GM12865 (cell line): Measurements from ENCODE around the gene FLG.

Source experiments
- DNase-seq: peaks from one replicate; pipeline ENCODE4 v3.0.0; 2010; ENCODE audit warnings: low read depth
- H3K4me3 ChIP-seq: 2 replicates; pipeline ENCODE4 v1.5.1; 2011; ENCODE audit warnings: mild to moderate bottlenecking, low read depth, low read length, control low read depth
- TF ChIP-seq, protein P1 (sequence below): IDR thresholded peaks from 2 replicates; pipeline ENCODE4 v1.5.1; 2011; ENCODE audit warnings: low read length, control low read depth, low read depth, inconsistent platforms; ENCODE audit not compliant: insufficient read depth; ENCODE audit errors: missing control alignments

FLG gene

GRCh38 chr1:152348447-152348846 is 23.4 kb upstream of the FLG start:
- no peak overlapping the region for H3K4me3 ChIP-seq
- TF ChIP-seq, protein P1, sequence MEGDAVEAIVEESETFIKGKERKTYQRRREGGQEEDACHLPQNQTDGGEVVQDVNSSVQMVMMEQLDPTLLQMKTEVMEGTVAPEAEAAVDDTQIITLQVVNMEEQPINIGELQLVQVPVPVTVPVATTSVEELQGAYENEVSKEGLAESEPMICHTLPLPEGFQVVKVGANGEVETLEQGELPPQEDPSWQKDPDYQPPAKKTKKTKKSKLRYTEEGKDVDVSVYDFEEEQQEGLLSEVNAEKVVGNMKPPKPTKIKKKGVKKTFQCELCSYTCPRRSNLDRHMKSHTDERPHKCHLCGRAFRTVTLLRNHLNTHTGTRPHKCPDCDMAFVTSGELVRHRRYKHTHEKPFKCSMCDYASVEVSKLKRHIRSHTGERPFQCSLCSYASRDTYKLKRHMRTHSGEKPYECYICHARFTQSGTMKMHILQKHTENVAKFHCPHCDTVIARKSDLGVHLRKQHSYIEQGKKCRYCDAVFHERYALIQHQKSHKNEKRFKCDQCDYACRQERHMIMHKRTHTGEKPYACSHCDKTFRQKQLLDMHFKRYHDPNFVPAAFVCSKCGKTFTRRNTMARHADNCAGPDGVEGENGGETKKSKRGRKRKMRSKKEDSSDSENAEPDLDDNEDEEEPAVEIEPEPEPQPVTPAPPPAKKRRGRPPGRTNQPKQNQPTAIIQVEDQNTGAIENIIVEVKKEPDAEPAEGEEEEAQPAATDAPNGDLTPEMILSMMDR, result peak; percentile 3
- peak; percentile 5 for DNase-seq

GRCh38 chr1:152347116-152347728 is 22.2 kb upstream of the FLG start:
- DNase-seq, result peak; percentile 69
- TF ChIP-seq, protein P1, result peak; percentile 87
- no peak overlapping the region for H3K4me3 ChIP-seq

- no peak overlapping the region for H3K4me3 ChIP-seq
- DNase-seq, result no peak
- TF ChIP-seq, protein P1, result no peak
Measured at GRCh38 chr1:152344438-152344837, 19.4 kb upstream of the FLG start.

- H3K4me3 ChIP-seq, result no peak overlapping the region
- no peak for DNase-seq
- TF ChIP-seq, protein P1, result no peak
Measured at GRCh38 chr1:152343006-152343405, 18.0 kb upstream of the FLG start.

DNA sequence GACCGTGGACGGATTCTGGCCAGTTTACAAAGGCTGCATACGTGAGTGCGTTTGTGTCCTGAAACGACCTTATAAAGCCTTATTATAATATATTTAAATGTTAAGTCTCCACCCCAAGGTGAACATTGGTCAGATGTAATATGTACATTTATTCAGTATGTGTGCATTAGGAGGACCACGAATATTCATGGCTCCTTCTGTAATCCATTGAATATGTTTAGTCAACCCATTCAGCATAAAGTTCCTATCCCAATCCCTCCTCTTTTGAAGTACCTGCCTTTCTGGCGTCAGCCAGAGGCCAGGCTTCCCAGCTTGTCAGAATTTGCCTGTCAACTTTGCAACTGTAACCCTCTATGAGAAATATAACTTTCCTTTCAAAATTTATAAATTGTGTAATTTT is 10.4 kb upstream of the FLG start:
- H3K4me3 ChIP-seq, result no peak overlapping the region
- DNase-seq, result no peak
- TF ChIP-seq, protein P1, result no peak

DNA sequence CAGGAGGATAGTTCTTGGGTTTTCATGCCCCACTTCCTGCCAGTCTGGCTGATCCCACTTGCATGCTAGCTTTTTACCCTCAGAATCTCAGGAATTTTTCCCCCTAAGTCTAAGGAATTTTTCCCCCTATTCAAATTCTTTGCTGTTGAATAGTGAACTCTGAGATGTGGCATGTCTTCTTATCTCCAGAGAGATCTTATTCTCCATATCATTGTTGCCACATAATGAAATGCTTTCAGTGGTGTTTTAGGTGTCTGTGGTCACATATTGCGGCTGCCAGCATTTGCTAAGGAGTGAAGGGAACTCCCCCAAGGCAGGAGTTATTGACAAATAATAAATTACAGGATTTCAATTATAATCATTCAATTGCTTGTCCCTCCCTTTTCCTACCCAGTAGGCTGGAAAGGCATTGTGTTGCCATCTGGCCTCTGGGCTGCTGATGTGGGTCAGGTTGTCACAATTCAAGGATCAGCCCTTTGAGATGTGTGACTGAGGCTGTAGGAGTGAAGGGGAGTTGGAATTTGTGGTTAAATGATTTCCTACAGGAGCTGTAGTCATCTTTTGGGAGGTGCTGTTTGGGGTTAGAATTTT is 3.9 kb upstream of the FLG start:
- TF ChIP-seq, protein P1, result no peak
- H3K4me3 ChIP-seq, result no peak overlapping the region
- no peak for DNase-seq

GRCh38 chr1:152313970-152314369 is 11.1 kb downstream of the FLG start:
- TF ChIP-seq, protein P1, result no peak
- no peak overlapping the region for H3K4me3 ChIP-seq
- DNase-seq, result no peak
